BJ (cell line): Measurements from ENCODE around the gene PCNA. TPM values are rescaled to one million over a fixed set of nuclear protein-coding genes. Genes with fewer than 3 reads are reported as not detected.
"Not testable (repeated sequence)": the region's sequence is repeated elsewhere in the genome, so short reads cannot be mapped to it uniquely, and the experiment has no call there.

Source experiments
- CTCF ChIA-PET: fragments of 350-600 bp; formaldehyde crosslinking; extraction: SDS; loops from one replicate; lab custom pipeline; 2021; ENCODE audit warnings: antibody characterized with exemption, inconsistent platforms; lab: Yijun Ruan, JAX
- POLR2A ChIA-PET: fragments of 300-600 bp; sonication (Branson Sonifier 250); formaldehyde crosslinking; extraction: SDS; loops from one replicate; lab custom pipeline; 2021; ENCODE audit warnings: antibody characterized with exemption; lab: Charles Lee
- DNase-seq: peaks from one replicate; pipeline ENCODE4 v3.0.0-alpha.2; 2011; ENCODE audit warnings: low read depth
- H3K27me3 ChIP-seq: 2 replicates; pipeline ENCODE4 v1.6.0; 2011; ENCODE audit warnings: low read length; ENCODE audit not compliant: control insufficient read depth, insufficient read depth
- H3K36me3 ChIP-seq: 2 replicates; pipeline ENCODE4 v1.5.1; 2011; ENCODE audit warnings: low read length; ENCODE audit not compliant: control insufficient read depth, insufficient read depth
- H3K4me3 ChIP-seq: 2 replicates; pipeline ENCODE4 v1.5.1; 2011; ENCODE audit warnings: low read depth, mild to moderate bottlenecking, control low read depth, low read length
- polyA plus RNA-seq: library from polyadenylated mRNA; depleted of rRNA; stranded (reverse); fragments of >200 nt; gene quantifications from 2 replicates; pipeline ENCODE4 v1.2.3, GENCODE V29; 2011
- TF ChIP-seq, protein P1 (sequence below): IDR thresholded peaks from 2 replicates; pipeline ENCODE4 v1.5.1; 2011; ENCODE audit warnings: low read depth, mild to moderate bottlenecking, control low read depth, inconsistent platforms, low read length, moderate library complexity; ENCODE audit not compliant: insufficient read depth

Gene PCNA
- polyA plus RNA-seq, 1 experiment = 78.2 TPM

DNA sequence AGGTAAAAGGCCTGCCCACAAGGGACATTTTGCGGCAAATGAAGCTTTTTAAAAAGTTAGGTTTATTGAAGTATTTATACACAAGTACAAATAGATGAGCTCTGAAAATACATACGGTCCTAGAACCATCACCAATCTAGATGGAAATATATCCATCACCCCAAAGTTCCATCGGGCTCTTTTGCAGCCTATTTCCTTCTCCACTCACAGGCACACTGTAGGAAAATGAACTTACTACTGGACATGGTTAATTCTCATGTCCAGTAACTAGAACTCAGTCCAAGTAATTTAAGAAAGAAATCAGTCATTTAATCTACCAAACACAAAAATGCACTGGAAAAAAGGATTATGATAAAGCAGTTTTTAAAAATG is 6.2 kb downstream of the PCNA start:
- TF ChIP-seq, protein P1, sequence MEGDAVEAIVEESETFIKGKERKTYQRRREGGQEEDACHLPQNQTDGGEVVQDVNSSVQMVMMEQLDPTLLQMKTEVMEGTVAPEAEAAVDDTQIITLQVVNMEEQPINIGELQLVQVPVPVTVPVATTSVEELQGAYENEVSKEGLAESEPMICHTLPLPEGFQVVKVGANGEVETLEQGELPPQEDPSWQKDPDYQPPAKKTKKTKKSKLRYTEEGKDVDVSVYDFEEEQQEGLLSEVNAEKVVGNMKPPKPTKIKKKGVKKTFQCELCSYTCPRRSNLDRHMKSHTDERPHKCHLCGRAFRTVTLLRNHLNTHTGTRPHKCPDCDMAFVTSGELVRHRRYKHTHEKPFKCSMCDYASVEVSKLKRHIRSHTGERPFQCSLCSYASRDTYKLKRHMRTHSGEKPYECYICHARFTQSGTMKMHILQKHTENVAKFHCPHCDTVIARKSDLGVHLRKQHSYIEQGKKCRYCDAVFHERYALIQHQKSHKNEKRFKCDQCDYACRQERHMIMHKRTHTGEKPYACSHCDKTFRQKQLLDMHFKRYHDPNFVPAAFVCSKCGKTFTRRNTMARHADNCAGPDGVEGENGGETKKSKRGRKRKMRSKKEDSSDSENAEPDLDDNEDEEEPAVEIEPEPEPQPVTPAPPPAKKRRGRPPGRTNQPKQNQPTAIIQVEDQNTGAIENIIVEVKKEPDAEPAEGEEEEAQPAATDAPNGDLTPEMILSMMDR = no peak
- ChIA-PET POLR2A (no interaction called here), CTCF (interaction anchor here (0.7 kb wide), 1 partner anchor 1068 kb away, joined by 3 read pairs; no protein-coding TSS in a partner anchor)
- Histone ChIP-seq H3K4me3 (peak overlapping the region; percentile 68), H3K36me3 (peaks cover 7% of the 10 kb centered on the region), H3K27me3 (no peaks in the 10 kb centered on the region)
- DNase-seq = no peak

DNA sequence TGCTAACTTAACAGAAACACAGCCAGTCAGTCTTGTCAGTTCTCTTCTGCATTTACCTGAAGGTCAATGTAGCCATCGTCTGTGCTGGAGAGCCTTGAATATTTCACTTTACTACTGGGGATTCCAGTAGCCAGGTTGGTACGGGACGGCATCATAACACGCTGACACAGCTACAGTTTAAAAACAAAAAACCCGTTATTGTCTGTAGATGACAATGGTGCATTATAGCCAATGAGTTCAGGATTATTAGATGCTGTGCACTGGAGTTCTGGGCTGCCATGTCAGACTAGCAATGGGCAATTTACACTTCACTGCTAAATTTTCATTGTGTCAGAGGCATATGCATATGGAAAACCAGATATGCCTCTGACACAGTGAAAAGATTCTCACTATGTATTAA is 10.5 kb downstream of the PCNA start:
- peaks cover 9% of the 10 kb centered on the region for H3K36me3 ChIP-seq
- ChIA-PET CTCF (no interaction called here), POLR2A (no interaction called here)
- no peak for DNase-seq
- TF ChIP-seq, protein P1 = no peak
- no peaks in the 10 kb centered on the region for H3K27me3 ChIP-seq
- no peak overlapping the region for H3K4me3 ChIP-seq

DNA sequence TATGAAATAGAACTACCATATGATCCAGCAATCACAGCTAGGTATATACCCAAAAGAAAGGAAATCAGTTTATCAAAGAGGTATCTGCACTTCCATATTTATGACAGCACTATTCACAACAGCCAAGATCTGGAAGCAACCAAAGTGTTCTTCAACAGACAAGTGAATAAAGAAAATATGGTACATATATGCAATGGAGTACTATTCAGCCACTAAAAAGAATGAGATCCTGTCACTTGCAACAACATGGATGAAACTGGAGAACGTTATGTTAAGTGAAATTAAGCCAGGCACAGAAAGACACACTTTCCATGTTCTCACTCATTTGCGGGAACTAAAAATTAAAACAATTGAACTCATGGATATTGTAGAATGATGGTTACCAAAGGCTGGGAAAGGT is 15.3 kb downstream of the PCNA start:
- DNase-seq = no peak
- CTCF ChIA-PET = interaction anchor here (0.9 kb wide), 1 partner anchor 22 kb away, joined by 3 read pairs; no protein-coding TSS in a partner anchor
- TF ChIP-seq, protein P1 = no peak
- POLR2A ChIA-PET = no interaction called here
- Histone ChIP-seq H3K4me3 (no peak overlapping the region), H3K27me3 (no peaks in the 10 kb centered on the region), H3K36me3 (peaks cover 11% of the 10 kb centered on the region)

DNA sequence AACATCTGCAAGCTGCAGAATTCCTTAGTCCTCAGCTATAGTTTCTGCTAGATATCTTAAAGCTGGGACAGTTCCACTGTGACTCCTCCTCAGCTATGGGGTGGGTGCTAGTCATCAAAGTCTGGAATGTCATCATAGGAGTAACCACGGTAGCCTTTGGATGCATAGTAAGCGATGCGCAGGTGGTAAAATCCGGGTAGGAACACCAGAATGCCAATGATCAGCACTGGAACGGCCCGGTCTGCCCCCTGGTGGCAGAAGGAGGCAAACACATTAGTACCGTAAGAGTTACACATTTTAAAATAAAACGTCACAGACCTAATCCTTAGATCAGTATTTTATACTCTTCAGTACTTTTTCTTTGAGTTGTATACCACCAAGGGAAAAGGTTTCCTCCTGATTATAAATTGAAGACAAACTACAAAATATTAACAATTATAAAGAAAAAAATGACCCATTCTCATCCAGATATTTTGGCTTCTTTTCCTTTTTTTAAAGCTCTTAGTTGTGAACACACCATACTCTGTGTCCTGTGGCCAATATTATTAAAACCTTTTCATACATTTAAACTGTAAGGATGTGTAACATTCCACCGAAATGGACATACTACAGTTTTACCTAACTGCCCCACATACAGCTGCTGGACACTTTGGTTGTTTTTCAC is 18.9 kb downstream of the PCNA start:
- Histone ChIP-seq H3K4me3 (no peak overlapping the region), H3K27me3 (no peaks in the 10 kb centered on the region), H3K36me3 (peaks cover 8% of the 10 kb centered on the region)
- CTCF ChIA-PET = interaction anchor here (0.7 to 3.5 kb wide), 36 partner anchors 8 to 492 kb away, joined by 3 to 15 read pairs (median 4); partner anchors contain the start of gene PCNA
- no peak for DNase-seq
- TF ChIP-seq, protein P1 = peak; percentile 83
- POLR2A ChIA-PET = no interaction called here

DNA sequence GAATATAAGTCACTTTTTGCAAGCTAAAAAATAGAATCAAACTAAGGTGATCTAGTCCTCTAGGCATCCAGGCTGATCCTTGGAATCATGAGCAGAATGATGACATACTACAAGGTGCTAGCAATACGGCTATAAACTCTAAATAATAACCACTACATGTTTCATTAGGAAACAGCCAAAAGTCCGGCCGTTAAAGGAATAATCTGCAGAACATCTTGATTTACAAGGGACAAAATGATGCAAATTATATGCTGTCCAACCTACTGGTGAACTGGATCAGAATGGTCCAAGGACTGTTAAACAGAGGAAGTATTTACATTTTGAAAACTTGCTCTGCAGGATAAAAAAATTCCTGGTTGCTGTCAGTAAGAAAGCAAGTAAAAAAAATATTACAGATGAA is 19.8 kb downstream of the PCNA start:
- DNase-seq, POLR2A ChIA-PET, H3K4me3 ChIP-seq, H3K36me3 ChIP-seq, H3K27me3 ChIP-seq: not testable (repeated sequence)
- CTCF ChIA-PET = interaction anchor here (0.7 to 3.5 kb wide), 15 partner anchors 11 to 482 kb away, joined by 3 to 15 read pairs (median 4); partner anchors contain the start of gene PCNA

DNA sequence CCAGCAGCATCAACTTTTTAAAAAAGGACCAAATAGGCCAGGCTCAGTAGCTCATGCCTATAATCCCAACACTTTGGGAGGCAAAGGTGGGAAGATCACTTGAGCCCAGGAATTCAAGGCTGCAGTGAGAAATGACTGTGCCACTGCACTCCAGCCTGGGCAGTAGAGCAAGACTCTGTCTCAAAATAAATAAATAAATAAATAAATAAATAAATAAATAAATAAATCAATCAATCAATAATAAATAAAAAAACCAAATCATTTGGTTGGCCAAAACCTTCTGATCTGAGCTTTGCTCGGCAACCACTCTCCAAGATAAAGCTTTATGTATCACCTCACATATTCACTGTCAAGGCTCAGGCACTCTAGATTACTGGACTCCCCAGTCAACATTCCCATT is 20.7 kb downstream of the PCNA start:
- not testable (repeated sequence) for H3K36me3 ChIP-seq, H3K27me3 ChIP-seq
- CTCF ChIA-PET = interaction anchor here (1.0 to 3.5 kb wide), 5 partner anchors 11 to 124 kb away, joined by 3 to 15 read pairs (median 3); no protein-coding TSS in a partner anchor

More for the DNA sequence above, 20.7 kb downstream of the PCNA start:
- H3K4me3 ChIP-seq, DNase-seq, POLR2A ChIA-PET: not testable (repeated sequence)
